ENCODE results near the gene RAB3IP. TPM values are rescaled to one million over a fixed set of nuclear protein-coding genes. Genes with fewer than 3 reads are reported as not detected.
A peak's percentile ranks its signal among the peaks of the same experiment; 100 is the strongest.

The RAB3IP gene
- total RNA-seq, 4 donors from 2014 or later, result 5.7 to 38.2 (median 12.7) TPM

- Histone ChIP-seq H3K36me3 (no peaks in the 10 kb centered on the region), H3K4me3 (no peak overlapping the region), H3K27ac (no peak overlapping the region), H3K9me3 (no peaks in the 10 kb centered on the region), H3K27me3 (no peaks in the 10 kb centered on the region), H3K4me1 (no peaks in the 10 kb centered on the region)
- no peak for ATAC-seq
- 40 to 70% methylated on average over 1 of the region's 1 CpG for WGBS, 2 donors (ENCODE audit: low coverage in 1 of 2)
- TF ChIP-seq POLR2AphosphoS5 (IDR thresholded peaks at IDR 0.05), result no peak
- no peak for TF ChIP-seq CTCF (IDR thresholded peaks at IDR 0.05)
- TF ChIP-seq EP300 (IDR thresholded peaks at IDR 0.05), result no peak
- no peak for TF ChIP-seq POLR2A (IDR thresholded peaks at IDR 0.05)
Measured at GRCh38 chr12:69732088-69732487, 6.6 kb upstream of the RAB3IP start.

GRCh38 chr12:69733638-69734037, 5.0 kb upstream of the RAB3IP start:
- 86% methylated on average over 1 of the region's 1 CpG; no CpG with 5 or more reads in 1 of the 2 donors for WGBS, 2 donors (ENCODE audit: low coverage in 1 of 2)
- Histone ChIP-seq H3K4me1 (peaks cover 0 to 4% (median 0%) of the 10 kb centered on the region in 3 donors), H3K27ac (no peak overlapping the region), H3K27me3 (no peaks in the 10 kb centered on the region), H3K36me3 (no peaks in the 10 kb centered on the region), H3K9me3 (no peaks in the 10 kb centered on the region), H3K4me3 (no peak overlapping the region)
- no peak for TF ChIP-seq EP300 (IDR thresholded peaks at IDR 0.05)
- TF ChIP-seq CTCF (IDR thresholded peaks at IDR 0.05), result no peak
- no peak for TF ChIP-seq POLR2AphosphoS5 (IDR thresholded peaks at IDR 0.05)
- no peak for TF ChIP-seq POLR2A (IDR thresholded peaks at IDR 0.05)
- no peak for ATAC-seq

GRCh38 chr12:69739287-69740191, 879 bp downstream of the RAB3IP start:
- peaks cover 0 to 15% (median 4%) of the 10 kb centered on the region in 3 donors for H3K4me1 ChIP-seq
- H3K27ac ChIP-seq, result peak overlapping the region in 3 of 4 donors; percentile 60 to 86 (median 74)
- WGBS, 2 donors (ENCODE audit: low coverage in 1 of 2), result 1 to 6% methylated on average over 10 to 25 of the region's 66 CpGs
- no peaks in the 10 kb centered on the region for H3K9me3 ChIP-seq
- H3K36me3 ChIP-seq, result no peaks in the 10 kb centered on the region
- ATAC-seq, result peak; percentile 35
- no peaks in the 10 kb centered on the region for H3K27me3 ChIP-seq
- TF ChIP-seq CTCF (IDR thresholded peaks at IDR 0.05) (no peak), POLR2A (IDR thresholded peaks at IDR 0.05) (no peak), POLR2AphosphoS5 (IDR thresholded peaks at IDR 0.05) (no peak), EP300 (IDR thresholded peaks at IDR 0.05) (no peak)
- H3K4me3 ChIP-seq, result peak overlapping the region; percentile 66 to 91

- ATAC-seq, result no peak
- no peak for TF ChIP-seq POLR2A (IDR thresholded peaks at IDR 0.05)
- no peak for TF ChIP-seq EP300 (IDR thresholded peaks at IDR 0.05)
- no peak for TF ChIP-seq POLR2AphosphoS5 (IDR thresholded peaks at IDR 0.05)
- no peak for TF ChIP-seq CTCF (IDR thresholded peaks at IDR 0.05)
- Histone ChIP-seq H3K4me1 (peaks cover 0 to 11% (median 4%) of the 10 kb centered on the region in 3 donors), H3K9me3 (no peaks in the 10 kb centered on the region), H3K27ac (no peak overlapping the region), H3K27me3 (no peaks in the 10 kb centered on the region), H3K36me3 (no peaks in the 10 kb centered on the region), H3K4me3 (no peak overlapping the region)
- WGBS, 2 donors (ENCODE audit: low coverage in 1 of 2), result 87 to 97% methylated on average over 4 of the region's 4 CpGs
Measured at GRCh38 chr12:69744109-69744508, 5.4 kb downstream of the RAB3IP start.

- TF ChIP-seq CTCF (IDR thresholded peaks at IDR 0.05) (no peak), POLR2AphosphoS5 (IDR thresholded peaks at IDR 0.05) (no peak), EP300 (IDR thresholded peaks at IDR 0.05) (no peak), POLR2A (IDR thresholded peaks at IDR 0.05) (no peak)
- Histone ChIP-seq H3K4me1 (no peaks in the 10 kb centered on the region), H3K9me3 (no peaks in the 10 kb centered on the region), H3K4me3 (no peak overlapping the region), H3K27ac (no peak overlapping the region), H3K27me3 (no peaks in the 10 kb centered on the region), H3K36me3 (peaks cover 0 to 14% of the 10 kb centered on the region in 2 donors)
- no peak for ATAC-seq
- WGBS, 2 donors (ENCODE audit: low coverage in 1 of 2), result 63 to 67% methylated on average over 1 of the region's 1 CpG
Measured at GRCh38 chr12:69751476-69751875, 12.8 kb downstream of the RAB3IP start.
